Ramos (cell line): ENCODE data around the gene ANXA9.

Source experiments
- in situ Hi-C: fragments of 300-500 bp; cut with MboI; formaldehyde crosslinking; loops from one replicate; pipeline ENCODE4 v1.14.3; 2022; ENCODE audit warnings: low sequenced_read_pairs; ENCODE audit not compliant: unreplicated experiment

Gene ANXA9

GRCh38 chr1:151000408-151000807 lies 18.3 kb downstream of the ANXA9 start:
- in situ Hi-C loops, result no loop called here

DNA sequence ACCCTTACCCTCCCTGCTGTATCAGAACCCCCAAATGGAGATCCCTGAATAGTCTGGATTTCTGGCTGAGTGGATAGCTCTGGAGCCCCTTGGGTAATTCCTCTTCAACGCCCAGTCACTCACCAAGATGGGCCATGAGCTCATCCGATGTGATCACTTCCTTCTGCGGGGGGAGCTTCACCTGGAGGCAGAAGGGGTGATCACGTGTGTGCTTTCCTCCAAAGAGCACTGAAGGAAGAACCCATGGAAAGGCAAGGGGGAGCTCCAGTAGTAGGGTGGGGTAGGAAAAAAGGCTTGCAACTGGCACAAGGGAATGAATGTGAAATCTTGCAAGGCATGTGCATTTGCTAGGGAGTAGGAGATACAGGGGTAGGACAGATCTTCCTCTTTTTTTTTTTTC lies 19.5 kb downstream of the ANXA9 start:
- in situ Hi-C loops, result no loop called here

GRCh38 chr1:151002051-151002450 lies 20.0 kb downstream of the ANXA9 start:
- in situ Hi-C loops, result no loop called here

DNA sequence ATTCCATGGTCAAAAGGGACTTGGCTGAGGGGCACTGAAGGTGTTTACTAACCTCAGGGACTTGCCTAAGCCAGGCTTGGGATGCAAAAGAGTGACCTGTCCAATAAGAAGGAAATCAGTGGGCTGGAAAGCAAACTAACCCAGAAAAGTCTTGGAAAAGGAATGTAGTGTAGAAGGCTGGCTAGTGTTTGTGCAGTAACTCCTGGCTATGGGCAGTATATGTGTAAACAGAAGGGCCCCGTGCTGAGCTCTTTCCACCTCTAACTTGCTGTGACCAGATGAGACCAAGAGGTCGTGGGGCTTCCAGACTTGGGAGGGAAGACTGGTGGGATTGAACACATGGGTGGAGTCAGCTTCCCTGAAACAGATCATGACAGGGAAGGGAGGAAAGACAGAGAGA lies 20.5 kb downstream of the ANXA9 start:
- in situ Hi-C loops, result no loop called here

GRCh38 chr1:151003180-151003579 lies 21.1 kb downstream of the ANXA9 start:
- in situ Hi-C loops, result no loop called here

- in situ Hi-C loops, result no loop called here
Measured at GRCh38 chr1:151005729-151006319, 23.7 kb downstream of the ANXA9 start.

- in situ Hi-C loops, result no loop called here
Measured at GRCh38 chr1:151006327-151007052, 24.4 kb downstream of the ANXA9 start, which contains the start of gene MINDY1. TSS of gene MINDY1 (minus strand) at chr1:151006902. CDS start at chr1:151002617, 4,285 bp downstream.

GRCh38 chr1:151007853-151008243 lies 25.8 kb downstream of the ANXA9 start:
- in situ Hi-C loops, result no loop called here

GRCh38 chr1:151008244-151009205 lies 26.4 kb downstream of the ANXA9 start, which contains the start of gene PRUNE1:
TSS of gene PRUNE1 (plus strand) at chr1:151008449. CDS start at chr1:151008633, 184 bp downstream.
- in situ Hi-C loops, result no loop called here

- in situ Hi-C loops, result no loop called here
Measured at GRCh38 chr1:151009206-151009587, 27.1 kb downstream of the ANXA9 start.

DNA sequence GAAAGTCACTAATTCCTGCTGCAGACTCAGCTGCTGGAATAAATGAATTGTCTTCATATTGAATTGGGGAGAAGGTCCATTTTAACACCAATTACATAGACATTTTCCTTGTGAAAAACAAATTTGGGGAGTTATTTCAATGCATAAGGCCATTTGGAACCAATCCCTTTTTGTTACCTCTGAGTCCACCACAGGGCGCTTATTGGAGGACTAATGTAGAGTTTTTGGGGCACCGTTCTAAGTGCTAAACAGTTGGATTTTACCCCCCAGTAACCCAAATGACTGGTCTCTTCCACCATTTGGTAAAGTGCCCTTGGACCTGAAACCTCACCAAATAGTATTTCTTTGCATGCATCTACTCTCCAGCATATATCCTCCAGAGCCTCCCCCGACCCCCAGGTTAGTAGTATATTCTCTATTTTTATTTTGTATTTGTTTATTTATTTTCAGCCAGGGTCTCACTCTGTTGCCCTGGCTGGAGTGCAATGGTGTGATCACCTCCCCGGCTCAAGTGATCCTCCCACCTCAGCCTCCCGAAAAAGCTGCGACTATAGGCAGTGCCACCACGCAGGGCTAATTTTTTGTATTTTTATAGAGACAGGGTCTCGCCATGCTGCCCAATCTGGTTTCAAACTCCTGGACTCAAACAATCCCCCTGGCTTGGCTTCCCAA lies 27.7 kb downstream of the ANXA9 start:
- in situ Hi-C loops, result no loop called here

DNA sequence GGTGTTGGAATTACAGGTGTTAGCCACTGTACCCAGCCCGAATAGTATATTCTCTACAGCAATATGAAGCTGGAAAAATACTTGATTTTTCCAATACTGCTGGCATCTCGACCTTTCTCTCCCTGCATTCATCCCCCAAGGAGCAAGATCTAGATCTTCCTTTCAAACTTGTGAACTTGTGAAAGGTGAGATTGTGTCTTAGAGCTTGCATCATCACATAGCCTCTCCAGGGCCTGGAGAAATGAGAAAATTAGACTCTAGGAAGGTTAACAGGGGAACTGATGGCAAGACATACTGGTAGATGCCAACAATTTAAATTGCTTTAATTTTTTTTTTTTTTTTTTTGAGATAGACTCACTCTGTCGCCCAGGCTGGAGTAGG lies 28.2 kb downstream of the ANXA9 start:
- in situ Hi-C loops, result no loop called here

GRCh38 chr1:151011154-151011850 lies 29.2 kb downstream of the ANXA9 start:
- in situ Hi-C loops, result no loop called here

- in situ Hi-C loops, result no loop called here
Measured at GRCh38 chr1:151012684-151013471, 30.8 kb downstream of the ANXA9 start.

DNA sequence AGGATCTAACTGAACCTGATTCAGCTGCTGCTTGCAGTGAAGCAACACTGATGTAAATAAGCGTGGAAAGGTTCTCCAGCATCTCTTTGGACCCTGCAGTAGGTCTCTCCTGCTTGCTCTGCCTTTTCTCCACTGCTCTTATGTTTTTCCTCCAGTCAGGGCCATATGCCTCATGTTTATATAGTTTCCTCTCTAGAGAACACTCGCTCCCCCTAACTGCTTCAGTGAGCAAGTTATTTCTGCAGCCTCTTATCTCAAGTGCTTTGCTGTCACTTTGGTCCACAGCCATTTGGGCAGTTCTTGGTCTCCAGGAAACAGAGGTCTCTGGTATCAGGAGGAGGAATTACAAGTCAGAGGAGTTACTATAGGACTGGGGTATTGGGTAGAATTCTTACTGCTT lies 31.4 kb downstream of the ANXA9 start:
- in situ Hi-C loops, result no loop called here

DNA sequence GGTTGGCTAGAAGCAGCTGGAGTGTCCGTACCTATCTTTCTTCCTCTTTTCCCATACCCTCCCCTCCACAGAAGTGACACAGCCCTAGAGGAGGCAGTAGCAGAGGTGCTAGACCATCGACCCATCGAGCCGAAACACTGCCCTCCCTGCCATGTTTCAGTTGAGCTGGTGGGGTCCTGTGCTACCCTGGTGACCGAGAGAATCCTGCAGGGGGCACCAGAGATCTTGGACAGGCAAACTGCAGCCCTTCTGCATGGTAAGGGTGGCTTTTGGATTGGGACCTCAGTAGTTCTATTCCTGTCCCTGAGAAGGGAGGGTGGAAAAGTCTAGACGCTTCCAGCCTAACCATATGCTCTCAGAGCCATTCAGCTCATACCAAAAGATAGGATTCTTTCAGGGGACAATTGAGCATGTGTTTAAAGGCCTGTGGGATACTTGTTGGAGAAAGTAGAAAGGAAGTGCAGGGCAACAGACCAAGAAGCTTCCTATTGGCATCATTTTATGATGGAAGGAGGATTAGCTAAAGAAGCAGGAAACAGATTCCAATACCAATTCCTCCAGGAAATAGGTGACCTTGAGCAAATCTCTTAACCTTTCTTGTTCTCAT lies 42.6 kb downstream of the ANXA9 start:
- in situ Hi-C loops, result no loop called here

GRCh38 chr1:151026460-151026859 lies 44.4 kb downstream of the ANXA9 start:
- in situ Hi-C loops, result no loop called here

DNA sequence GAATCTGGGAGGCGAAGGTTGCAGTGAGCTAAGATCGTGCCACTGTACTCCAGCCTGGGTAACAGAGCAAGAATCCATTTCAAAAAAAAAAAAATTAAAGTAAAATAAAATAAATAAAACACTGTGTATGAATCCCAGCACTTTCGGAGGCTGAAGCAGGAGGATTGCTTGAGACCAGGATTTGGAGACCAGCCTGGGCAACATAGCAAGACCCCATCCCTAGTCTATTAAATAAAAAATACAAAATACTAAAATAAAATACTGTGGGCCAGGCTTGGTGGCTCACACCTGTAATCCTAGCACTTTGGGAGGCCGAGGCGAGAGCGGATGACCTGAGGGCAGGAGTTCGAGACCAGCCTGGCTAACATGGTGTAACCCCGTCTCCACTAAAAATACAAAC lies 50.1 kb downstream of the ANXA9 start:
- in situ Hi-C loops, result no loop called here

GRCh38 chr1:151035167-151035566 lies 53.1 kb downstream of the ANXA9 start:
- in situ Hi-C loops, result no loop called here
